ENCODE results near the gene MCHR1.
"Not testable (repeated sequence)": the region's sequence is repeated elsewhere in the genome, so short reads cannot be mapped to it uniquely, and the experiment has no call there.

Gene MCHR1

DNA sequence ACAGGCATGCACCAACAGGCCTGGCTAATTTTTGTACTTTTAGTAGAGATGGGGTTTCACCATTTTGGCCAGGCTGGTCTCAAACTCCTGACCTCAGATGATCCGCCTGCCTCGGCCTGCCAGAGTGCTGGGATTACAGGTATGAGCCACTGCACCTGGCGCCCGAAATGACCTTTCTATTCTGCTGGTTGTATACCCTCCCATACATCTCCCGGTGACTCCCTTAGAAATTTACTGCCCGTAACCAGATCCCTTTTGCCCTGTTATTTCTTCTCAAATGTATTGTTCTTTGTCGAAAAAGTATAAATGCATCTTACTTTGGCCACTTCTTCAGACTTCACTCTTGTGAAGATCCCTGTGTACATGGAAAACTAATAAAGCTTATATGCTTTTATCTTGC lies 22.0 kb downstream of the MCHR1 start:
- no peak for DNase-seq

GRCh38 chr22:40703174-40703573 lies 23.9 kb downstream of the MCHR1 start:
- no peak for DNase-seq

- DNase-seq = no peak
Measured at GRCh38 chr22:40703736-40704135, 24.5 kb downstream of the MCHR1 start.

- DNase-seq = no peak
Measured at GRCh38 chr22:40705918-40706682, 26.8 kb downstream of the MCHR1 start.

- DNase-seq = no peak
Measured at GRCh38 chr22:40707154-40707553, 27.9 kb downstream of the MCHR1 start.

GRCh38 chr22:40708177-40708576 lies 28.9 kb downstream of the MCHR1 start:
- no peak for DNase-seq

DNA sequence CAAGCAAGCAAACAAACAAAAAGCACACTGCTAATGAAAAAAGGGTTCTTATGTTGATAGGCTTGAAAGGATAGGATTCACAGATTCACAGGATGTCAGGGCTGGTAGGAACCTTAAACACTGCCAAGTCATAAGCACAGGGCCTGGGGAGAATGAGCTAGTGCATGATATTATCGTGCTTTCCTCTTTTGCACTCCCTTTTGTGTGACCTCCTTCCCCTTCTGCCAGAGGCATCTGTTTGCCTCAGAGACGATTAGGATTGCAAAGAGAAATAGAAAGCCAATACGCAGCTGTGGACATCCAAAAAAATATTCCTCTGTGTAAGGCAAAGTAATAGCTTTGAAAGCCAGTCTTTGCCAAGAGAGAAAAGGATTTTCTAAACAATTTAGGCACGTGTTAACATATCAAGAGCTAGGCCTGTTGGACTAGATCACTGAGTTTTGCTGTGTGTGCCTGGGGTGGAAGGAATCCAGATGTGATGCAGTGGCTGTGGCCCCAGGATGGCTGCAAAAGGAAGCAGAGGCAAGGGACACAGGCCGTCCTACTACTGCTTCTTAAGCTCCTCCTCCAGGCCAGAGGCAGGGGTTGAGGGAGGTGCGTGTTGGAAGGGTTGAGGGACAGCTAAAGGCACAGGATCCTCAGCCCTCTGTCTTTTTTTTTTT lies 30.6 kb downstream of the MCHR1 start:
- no peak for DNase-seq

- no peak for DNase-seq
Measured at GRCh38 chr22:40712311-40712710, 33.0 kb downstream of the MCHR1 start.

GRCh38 chr22:40714499-40715337 lies 35.4 kb downstream of the MCHR1 start:
- DNase-seq = no peak

GRCh38 chr22:40716116-40716515 lies 36.8 kb downstream of the MCHR1 start:
- no peak for DNase-seq

GRCh38 chr22:40717657-40718056 lies 38.4 kb downstream of the MCHR1 start:
- not testable (repeated sequence) for DNase-seq

DNA sequence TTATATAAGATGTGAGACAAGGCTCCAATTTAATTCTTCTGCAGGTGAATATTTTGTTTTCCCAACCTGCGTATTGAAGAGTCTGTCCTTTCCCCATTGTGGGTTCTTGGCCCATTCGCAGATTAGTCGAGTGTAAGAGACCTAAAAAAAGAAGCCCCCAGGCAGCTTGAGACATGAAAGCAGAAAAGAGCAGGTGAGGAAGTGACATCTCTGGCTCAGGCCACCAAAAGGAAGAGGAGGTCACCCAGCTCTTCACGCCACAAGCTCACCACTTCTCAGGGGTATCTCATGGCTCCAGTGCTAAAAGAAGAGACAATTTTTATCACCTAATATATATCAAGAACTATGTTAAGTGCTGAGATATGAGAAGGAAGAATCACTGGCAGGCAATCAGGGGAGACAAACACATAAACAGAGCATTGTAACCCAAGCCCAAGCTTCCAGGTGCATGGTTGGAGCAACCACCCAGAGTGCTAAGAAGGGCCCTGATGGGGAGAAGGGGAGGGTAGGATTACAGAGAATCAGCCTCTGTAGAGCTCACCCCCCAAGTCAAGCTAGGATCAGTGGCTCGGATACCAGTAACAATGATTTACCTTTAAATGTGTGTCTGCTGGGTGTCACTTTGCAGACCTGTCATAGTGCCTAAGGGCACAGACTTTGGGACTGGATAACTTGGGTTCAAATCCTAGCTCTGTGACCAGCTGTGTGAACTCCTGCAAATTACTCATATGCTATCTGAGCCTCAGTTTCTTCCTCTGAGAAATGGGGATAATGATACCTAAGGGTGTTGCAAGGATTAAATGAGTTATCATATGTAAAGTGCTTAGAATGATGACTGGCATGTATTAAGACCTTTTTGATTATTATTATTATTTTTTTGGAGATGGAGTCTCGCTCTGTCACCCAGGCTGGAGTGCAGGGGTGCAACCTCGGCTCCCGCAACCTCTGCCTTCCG lies 39.2 kb downstream of the MCHR1 start:
- DNase-seq = no peak

DNA sequence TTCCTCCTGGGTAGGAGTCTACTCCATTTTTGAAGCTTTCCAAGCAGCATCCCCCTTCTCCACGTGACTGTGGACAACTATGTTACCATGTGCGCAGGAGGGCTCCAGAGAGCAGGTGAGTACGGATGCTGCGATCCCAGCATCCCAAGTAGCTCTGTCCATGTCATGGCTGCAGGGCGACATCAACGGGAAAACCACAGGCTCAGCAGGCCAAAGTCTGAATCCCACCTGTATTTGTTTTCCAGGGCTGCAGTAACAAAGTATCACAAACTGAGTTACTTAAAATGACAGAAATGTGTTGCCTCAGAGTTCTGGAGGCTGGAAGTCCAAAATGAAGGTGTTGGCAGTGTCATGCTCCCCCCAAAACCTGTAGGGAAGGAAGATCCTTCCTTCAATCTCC lies 40.3 kb downstream of the MCHR1 start:
- no peak for DNase-seq

- not testable (repeated sequence) for DNase-seq
Measured at GRCh38 chr22:40720156-40720537, 40.9 kb downstream of the MCHR1 start.

GRCh38 chr22:40720538-40721256 lies 41.4 kb downstream of the MCHR1 start:
- DNase-seq = no peak

DNA sequence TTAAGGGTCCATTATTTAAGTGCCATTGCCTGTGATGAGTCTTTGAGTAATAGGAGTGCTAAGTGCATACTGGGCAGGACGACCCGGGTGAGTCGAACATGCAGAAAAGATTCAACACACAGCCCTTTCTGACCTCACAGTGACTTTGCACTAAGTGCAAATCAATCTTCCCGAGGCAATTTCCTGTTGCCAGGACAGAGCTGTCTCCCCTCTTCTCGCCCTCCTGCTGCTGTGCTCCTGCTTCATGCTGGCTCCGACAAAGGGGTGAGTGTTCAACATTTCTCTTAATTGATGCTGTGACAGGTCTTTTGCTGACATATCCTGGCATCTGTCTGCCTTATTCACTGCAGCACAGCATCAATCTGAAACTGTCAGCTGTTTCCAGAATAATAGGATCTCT lies 42.0 kb downstream of the MCHR1 start:
- DNase-seq = no peak

DNA sequence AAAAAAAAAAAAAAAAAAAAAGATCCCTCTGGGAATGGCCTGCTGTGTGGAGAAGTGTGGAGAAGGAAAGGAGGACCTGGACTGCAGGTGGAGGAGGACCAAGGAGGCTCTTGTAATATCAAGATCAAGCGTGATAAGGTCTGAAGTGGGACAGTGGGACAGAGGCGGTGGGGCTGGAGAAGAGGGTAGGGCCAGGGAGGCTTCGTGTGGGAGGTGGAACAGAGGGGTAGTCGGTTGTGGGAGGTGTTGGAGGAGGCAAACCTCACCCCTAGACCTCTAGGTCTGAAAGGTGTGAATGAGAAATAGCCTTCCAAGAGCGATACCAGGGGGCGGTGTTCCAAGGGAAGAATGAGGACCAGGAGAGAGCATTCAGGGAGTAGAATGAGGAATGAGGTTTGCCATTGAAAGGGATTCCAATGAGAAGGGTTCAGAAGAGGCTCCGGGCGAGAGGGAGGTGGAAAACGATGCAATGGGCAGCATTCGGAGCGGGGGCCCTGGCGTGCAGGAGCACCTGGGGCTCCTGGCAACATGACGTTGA lies 44.2 kb downstream of the MCHR1 start:
- DNase-seq = no peak

DNA sequence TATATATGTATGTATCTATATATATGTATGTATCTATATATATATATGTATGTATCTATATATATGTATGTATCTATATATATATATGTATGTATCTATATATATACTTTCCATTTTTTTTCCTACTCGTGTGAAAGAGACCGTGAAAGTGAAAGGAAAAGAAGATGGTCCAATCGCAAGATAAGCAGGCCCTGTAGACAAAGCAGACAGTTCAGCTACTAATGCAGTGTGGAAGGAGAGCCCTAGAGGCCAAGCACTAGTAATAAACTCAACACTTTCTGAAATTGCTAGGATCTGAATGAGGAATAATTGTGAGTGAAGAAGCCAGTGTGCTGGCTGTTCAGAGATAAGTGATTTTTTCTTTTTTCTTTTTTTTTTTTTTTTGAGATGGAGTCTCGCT lies 47.2 kb downstream of the MCHR1 start:
- DNase-seq = no peak

GRCh38 chr22:40727070-40727963 lies 48.0 kb downstream of the MCHR1 start:
- no peak for DNase-seq

GRCh38 chr22:40727964-40728615 lies 48.8 kb downstream of the MCHR1 start:
- DNase-seq = no peak

Data from activated naive CD4-positive, alpha-beta T cell (primary cell).